ENCODE data around the gene CTSA. TPM values are rescaled to one million over a fixed set of nuclear protein-coding genes. Genes with fewer than 3 reads are reported as not detected.
A peak's percentile ranks its signal among the peaks of the same experiment; 100 is the strongest.

The CTSA gene
- total RNA-seq, 1 donor from 2014 or later = 69.0 TPM

DNA sequence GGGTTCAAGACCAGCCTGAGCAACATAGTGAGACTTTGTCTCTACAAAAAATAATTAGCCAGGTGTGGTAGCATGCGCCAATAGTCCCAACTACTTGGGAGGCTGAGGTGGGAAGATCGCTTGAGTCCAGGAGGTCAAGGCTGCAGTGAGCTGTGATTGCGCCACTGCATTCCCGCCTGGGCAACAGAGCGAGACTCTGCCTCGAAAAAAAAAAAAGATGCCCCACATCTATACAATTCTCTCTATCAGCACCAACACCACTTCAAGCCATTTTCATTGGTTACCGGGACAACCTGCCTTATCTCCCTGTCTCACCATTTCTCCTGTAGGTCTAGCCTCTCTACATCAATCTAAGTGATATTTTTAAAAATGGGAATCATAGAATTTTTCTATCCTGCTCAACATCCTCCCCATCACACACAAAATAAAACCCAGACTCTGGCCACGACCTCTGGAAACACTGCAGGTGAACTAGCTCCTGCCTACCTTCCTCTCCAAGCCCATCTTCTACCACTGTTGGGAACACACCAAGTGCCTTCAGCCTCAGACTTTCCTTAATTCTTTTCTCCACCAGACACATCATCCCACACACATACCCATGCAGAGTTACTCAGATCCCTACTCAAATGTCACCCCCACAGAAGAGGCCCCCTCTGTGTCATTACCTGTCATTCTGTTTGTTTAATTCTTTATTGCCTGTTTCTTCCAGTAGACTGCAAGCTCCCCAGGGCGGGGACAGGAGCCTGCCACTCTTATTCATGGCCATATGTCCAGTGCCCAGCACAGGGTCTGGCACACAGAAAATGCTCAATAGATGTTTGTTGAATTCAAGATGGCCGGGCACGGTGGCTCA is 30.4 kb downstream of the CTSA start:
- Histone ChIP-seq H3K9ac (ENCODE audit: low read length) (no peak overlapping the region), H3K27ac (ENCODE audit: low read depth, low read length) (no peak overlapping the region), H3K79me2 (ENCODE audit: insufficient read depth, low read length) (no peaks in the 10 kb centered on the region), H3K27me3 (ENCODE audit: insufficient read depth, low read length) (no peaks in the 10 kb centered on the region), H3K9me3 (ENCODE audit: insufficient read depth, low read depth, low read length) (no peaks in the 10 kb centered on the region), H3K4me2 (ENCODE audit: low read length) (no peak overlapping the region), H3K36me3 (ENCODE audit: insufficient read depth, low read length) (no peaks in the 10 kb centered on the region), H2AFZ (ENCODE audit: low read depth, low read length) (no peak overlapping the region), H4K20me1 (ENCODE audit: insufficient read depth, low read length) (no peaks in the 10 kb centered on the region), H3K4me1 (ENCODE audit: insufficient read depth, low read length) (peaks cover 21% of the 10 kb centered on the region), H3K4me3 (ENCODE audit: insufficient read depth, low read depth, low read length) (no peak overlapping the region)
- Mint-ChIP-seq H3K4me3 (ENCODE audit: unreplicated experiment) (no peak overlapping the region), H3K4me1 (ENCODE audit: low read depth, unreplicated experiment) (peaks cover 11% of the 10 kb centered on the region), H3K27ac (ENCODE audit: unreplicated experiment) (no peak overlapping the region), H3K36me3 (ENCODE audit: low read depth, unreplicated experiment) (peaks cover 3% of the 10 kb centered on the region), H3K9me3 (ENCODE audit: unreplicated experiment) (no peaks in the 10 kb centered on the region), H3K27me3 (ENCODE audit: low read depth, unreplicated experiment) (peaks cover 2% of the 10 kb centered on the region)
- DNase-seq (ENCODE audit: low read depth) (no peak), FAIRE-seq (no peak)
- TF ChIP-seq, protein P1, sequence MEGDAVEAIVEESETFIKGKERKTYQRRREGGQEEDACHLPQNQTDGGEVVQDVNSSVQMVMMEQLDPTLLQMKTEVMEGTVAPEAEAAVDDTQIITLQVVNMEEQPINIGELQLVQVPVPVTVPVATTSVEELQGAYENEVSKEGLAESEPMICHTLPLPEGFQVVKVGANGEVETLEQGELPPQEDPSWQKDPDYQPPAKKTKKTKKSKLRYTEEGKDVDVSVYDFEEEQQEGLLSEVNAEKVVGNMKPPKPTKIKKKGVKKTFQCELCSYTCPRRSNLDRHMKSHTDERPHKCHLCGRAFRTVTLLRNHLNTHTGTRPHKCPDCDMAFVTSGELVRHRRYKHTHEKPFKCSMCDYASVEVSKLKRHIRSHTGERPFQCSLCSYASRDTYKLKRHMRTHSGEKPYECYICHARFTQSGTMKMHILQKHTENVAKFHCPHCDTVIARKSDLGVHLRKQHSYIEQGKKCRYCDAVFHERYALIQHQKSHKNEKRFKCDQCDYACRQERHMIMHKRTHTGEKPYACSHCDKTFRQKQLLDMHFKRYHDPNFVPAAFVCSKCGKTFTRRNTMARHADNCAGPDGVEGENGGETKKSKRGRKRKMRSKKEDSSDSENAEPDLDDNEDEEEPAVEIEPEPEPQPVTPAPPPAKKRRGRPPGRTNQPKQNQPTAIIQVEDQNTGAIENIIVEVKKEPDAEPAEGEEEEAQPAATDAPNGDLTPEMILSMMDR (IDR thresholded peaks at IDR 0.05; ENCODE audit: insufficient read depth, low read depth, low read length) = no peak
- TF ChIP-seq EZH2 (IDR thresholded peaks at IDR 0.05; ENCODE audit: insufficient read depth, low read length) = no peak

DNA sequence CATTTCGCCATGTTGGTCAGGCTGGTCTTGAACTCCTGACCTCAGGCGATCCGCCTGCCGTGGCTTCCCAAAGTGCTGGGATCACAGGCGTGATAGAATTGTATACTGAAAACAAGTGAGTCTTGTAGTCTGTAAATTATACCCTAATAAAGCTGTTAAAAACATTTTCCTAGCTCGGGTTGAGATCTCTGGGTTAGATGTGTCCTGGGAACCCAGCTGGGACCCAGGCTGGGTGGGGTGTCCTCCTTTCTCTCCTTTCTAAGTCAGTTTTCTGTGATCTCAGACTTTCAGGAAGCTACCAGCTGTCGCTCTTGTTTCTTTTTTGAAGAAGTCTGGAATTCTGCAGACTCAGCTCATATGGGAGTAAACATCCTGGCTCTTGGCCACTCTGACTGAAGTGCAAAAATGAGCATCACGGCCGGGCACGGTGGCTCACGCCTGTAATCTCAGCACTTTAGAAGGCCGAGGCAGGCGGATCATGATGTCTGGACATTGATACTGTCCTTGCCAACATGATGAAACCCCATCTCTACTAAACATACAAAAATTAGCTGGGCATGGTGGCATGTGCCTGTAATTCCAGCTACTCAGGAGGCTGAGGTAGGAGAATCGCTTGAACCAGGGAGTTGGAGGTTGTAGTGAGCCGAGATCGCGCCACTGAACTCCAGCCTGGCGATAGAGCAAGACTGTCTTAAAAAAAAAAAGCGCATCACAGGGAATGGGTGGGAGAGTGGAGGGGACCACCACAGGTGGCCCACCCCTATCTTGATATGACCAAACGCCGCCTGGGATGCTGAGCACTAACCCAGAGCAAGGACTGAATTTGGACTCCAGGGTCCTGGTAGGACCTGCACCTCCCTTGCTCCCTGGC is 33.5 kb downstream of the CTSA start:
- H2AFZ ChIP-seq (ENCODE audit: low read depth, low read length) = no peak overlapping the region
- no peak overlapping the region for H3K27ac ChIP-seq (ENCODE audit: low read depth, low read length)
- no peak overlapping the region for H3K4me3 ChIP-seq (ENCODE audit: insufficient read depth, low read depth, low read length)
- peaks cover 11% of the 10 kb centered on the region for H3K4me1 Mint-ChIP-seq (ENCODE audit: low read depth, unreplicated experiment)
- H3K36me3 ChIP-seq (ENCODE audit: insufficient read depth, low read length) = no peaks in the 10 kb centered on the region
- no peak overlapping the region for H3K4me2 ChIP-seq (ENCODE audit: low read length)
- FAIRE-seq (no peak), DNase-seq (ENCODE audit: low read depth) (no peak)
- no peaks in the 10 kb centered on the region for H4K20me1 ChIP-seq (ENCODE audit: insufficient read depth, low read length)
- H3K4me3 Mint-ChIP-seq (ENCODE audit: unreplicated experiment) = no peak overlapping the region
- H3K27ac Mint-ChIP-seq (ENCODE audit: unreplicated experiment) = peak overlapping the region; percentile 92
- TF ChIP-seq, protein P1 (IDR thresholded peaks at IDR 0.05; ENCODE audit: insufficient read depth, low read depth, low read length) = no peak
- no peak for TF ChIP-seq EZH2 (IDR thresholded peaks at IDR 0.05; ENCODE audit: insufficient read depth, low read length)
- no peaks in the 10 kb centered on the region for H3K9me3 Mint-ChIP-seq (ENCODE audit: unreplicated experiment)
- H3K79me2 ChIP-seq (ENCODE audit: insufficient read depth, low read length) = no peaks in the 10 kb centered on the region
- no peak overlapping the region for H3K9ac ChIP-seq (ENCODE audit: low read length)
- peaks cover 3% of the 10 kb centered on the region for H3K36me3 Mint-ChIP-seq (ENCODE audit: low read depth, unreplicated experiment)
- H3K9me3 ChIP-seq (ENCODE audit: insufficient read depth, low read depth, low read length) = no peaks in the 10 kb centered on the region
- no peaks in the 10 kb centered on the region for H3K27me3 ChIP-seq (ENCODE audit: insufficient read depth, low read length)
- H3K27me3 Mint-ChIP-seq (ENCODE audit: low read depth, unreplicated experiment) = peaks cover 2% of the 10 kb centered on the region
- H3K4me1 ChIP-seq (ENCODE audit: insufficient read depth, low read length) = peaks cover 9% of the 10 kb centered on the region

All from astrocyte (in vitro differentiated cells and primary cell).